DLD1 (cell line): ENCODE data around the gene MYH2.

Experiments
- in situ Hi-C: cut with HindIII; loops from 2 replicates; pipeline ENCODE4 v1.10.0; 2017; ENCODE audit warnings: low sequenced_read_pairs

MYH2 gene

DNA sequence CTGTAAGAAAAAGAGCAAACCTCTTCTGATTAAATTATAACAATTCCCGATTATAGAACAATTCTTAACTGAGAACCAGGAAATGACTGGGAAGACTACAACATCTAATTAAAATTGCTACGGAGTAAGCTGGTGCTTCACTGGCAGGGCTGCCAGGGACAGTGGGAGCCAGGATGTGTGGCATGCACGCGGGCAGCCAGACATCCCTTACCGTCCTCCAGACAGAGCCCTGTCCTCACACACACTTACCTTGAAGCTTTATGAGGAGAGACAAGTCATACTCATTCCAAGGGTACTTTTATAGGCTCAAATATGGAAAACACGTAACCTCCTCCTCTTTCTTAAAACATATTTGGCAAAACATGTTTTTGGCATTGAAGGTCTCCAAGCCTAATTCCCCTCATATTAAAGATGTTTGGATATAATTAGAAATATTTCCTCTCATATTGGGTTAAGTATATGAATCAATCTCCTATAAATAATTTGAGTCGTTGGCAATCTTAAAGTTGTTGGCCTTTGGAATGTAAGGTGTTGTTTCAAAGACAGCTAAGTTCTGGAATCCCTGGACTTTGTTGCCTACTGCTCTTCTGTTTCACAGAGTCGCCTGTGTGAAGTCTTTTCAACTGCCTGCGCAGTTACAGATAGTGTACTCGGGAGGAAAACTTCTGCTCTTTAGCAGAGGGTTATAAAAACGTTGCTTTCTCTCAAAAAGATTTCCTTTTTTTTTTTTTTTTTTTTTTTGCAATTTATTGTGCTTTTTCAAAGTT, 31.0 kb downstream of the MYH2 start, which contains the start of gene MYH1:
Gene MYH1, minus strand, starts transcription at position 272 of the 767 bp plus-strand sequence. CDS start 1,900 bp downstream, outside the sequence.
- in situ Hi-C loops: no loop called here

GRCh38 chr17:10516638-10517037, 32.8 kb downstream of the MYH2 start:
- in situ Hi-C loops: no loop called here

- in situ Hi-C loops: no loop called here
Observed at GRCh38 chr17:10516065-10516464, 33.4 kb downstream of the MYH2 start.

GRCh38 chr17:10513299-10514067, 36.0 kb downstream of the MYH2 start:
- in situ Hi-C loops: no loop called here

GRCh38 chr17:10512856-10513255, 36.6 kb downstream of the MYH2 start:
- in situ Hi-C loops: no loop called here

GRCh38 chr17:10499950-10500349, 49.5 kb downstream of the MYH2 start:
- in situ Hi-C loops: no loop called here

GRCh38 chr17:10492004-10492403, 57.5 kb downstream of the MYH2 start:
- in situ Hi-C loops: no loop called here

- in situ Hi-C loops: no loop called here
Observed at GRCh38 chr17:10482252-10482651, 67.2 kb downstream of the MYH2 start.

DNA sequence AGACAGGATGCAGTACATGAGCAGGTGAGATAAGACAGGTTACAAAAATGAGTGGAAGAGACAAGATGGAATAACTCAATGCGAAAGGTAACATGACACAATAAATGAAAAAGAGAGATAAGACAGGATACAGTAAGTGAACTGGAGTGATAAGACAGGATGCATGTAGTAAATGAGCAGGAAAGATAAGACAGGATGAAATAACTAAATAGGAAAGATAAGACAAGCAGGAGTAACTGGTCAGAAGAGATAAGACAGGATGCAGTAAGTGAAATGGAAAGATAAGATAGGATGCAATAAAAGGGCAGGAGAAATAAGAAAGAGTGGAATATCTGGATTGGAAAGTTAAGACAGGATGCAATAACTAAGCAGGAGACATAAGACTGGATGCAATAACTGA, 71.8 kb downstream of the MYH2 start:
- in situ Hi-C loops: no loop called here

DNA sequence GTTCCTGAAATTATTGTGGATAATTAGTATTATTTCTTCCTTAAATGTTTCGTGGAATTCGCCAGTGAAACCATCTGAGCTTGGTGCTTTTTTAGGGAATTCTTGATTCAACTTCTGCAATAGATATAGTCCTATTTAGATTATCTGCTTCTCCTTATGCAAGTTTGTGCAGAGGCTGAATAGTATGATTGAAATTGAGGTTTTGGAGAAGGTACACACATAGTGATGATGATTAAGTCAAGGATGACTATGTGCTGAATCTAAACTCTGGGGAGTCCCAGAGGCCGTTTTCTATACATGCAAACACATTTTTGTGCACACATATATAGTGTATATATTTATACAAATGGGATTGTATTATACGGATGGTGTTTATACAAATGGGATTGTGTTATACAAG, 74.9 kb downstream of the MYH2 start:
- in situ Hi-C loops: no loop called here

DNA sequence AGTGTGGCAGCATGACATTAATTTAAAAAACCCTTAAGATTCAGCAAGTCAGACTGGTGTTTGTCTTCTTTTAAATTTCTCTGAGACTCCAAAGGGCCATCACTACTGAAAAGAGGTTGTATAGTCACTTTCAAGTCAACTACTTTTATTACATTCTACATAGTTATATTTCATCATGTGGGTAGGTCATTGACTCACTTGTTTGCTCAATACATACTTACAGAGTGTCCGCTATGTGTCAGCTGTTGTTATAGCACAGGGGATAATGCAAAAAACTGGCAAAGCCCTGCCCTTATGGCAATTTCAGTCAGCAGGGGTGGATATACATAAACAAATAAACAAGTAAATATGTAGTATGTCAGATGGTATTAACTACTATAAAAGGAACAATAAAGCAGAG, 77.6 kb downstream of the MYH2 start:
- in situ Hi-C loops: no loop called here
